ENCODE measurements around the gene TBC1D10A. TPM values are rescaled to one million over a fixed set of nuclear protein-coding genes. Genes with fewer than 3 reads are reported as not detected.

TBC1D10A gene
- total RNA-seq, 1 experiment from 2014 or later: 8.4 TPM

- H3K4me2 ChIP-seq (ENCODE audit: insufficient read depth, insufficient read length, low read length): no peak overlapping the region
Measured at GRCh38 chr22:30305906-30306626, 20.7 kb downstream of the TBC1D10A start.

More at GRCh38 chr22:30305906-30306626, 20.7 kb downstream of the TBC1D10A start:
- no peak overlapping the region for H3K9ac ChIP-seq (ENCODE audit: extremely low read depth, insufficient read length, low read length)
- H3K4ac ChIP-seq (ENCODE audit: low read depth, low read length): no peak overlapping the region
- H4K8ac ChIP-seq (replicated peaks; ENCODE audit: insufficient read length, low read depth, low read length): no peak overlapping the region
- H2AFZ ChIP-seq (ENCODE audit: low read length): no peak overlapping the region
- no CpG with 5 or more reads among the region's 3 CpGs for WGBS (ENCODE audit: extremely low coverage, insufficient read length, low lambda C conversion rate)
- H2AK5ac ChIP-seq (ENCODE audit: insufficient read length, low read length): no peak overlapping the region
- H2BK12ac ChIP-seq (ENCODE audit: insufficient read length, low read depth, low read length): no peak overlapping the region
- H4K20me1 ChIP-seq (ENCODE audit: control insufficient read depth, insufficient read depth, insufficient read length): no peaks in the 10 kb centered on the region
- H2BK5ac ChIP-seq (ENCODE audit: insufficient read length, low read length): no peak overlapping the region
- no peaks in the 10 kb centered on the region for H3K23me2 ChIP-seq (ENCODE audit: insufficient read length, low read depth, low read length, poor library complexity, severe bottlenecking)
- no peak for TF ChIP-seq CTCF (conservative IDR thresholded peaks at IDR 0.05)
- H3K27ac Mint-ChIP-seq: no peak overlapping the region; a peak in 1 of 7 replicates
- H2BK15ac ChIP-seq (ENCODE audit: low read depth, low read length): no peak overlapping the region
- no peaks in the 10 kb centered on the region for H3K79me2 ChIP-seq (ENCODE audit: insufficient read depth, low read length)
- H3K36me3 Mint-ChIP-seq (ENCODE audit: insufficient read depth in 1 of 3, low read depth in 3 of 3): no peaks in the 10 kb centered on the region
- H3K4me1 Mint-ChIP-seq: peaks cover 11% of the 10 kb centered on the region in 2 experiments
- no peak overlapping the region for H4K5ac ChIP-seq (ENCODE audit: insufficient read length, low read depth, low read length)
- H2BK20ac ChIP-seq (ENCODE audit: low read depth, low read length, poor library complexity, severe bottlenecking): no peak overlapping the region
- H3K18ac ChIP-seq (ENCODE audit: insufficient read length, low read depth, low read length): no peak overlapping the region
- H3K14ac ChIP-seq (ENCODE audit: insufficient read depth, low read length): no peak overlapping the region
- H3K56ac ChIP-seq (ENCODE audit: insufficient read length, low read depth, low read length): no peak overlapping the region
- H3K27me3 Mint-ChIP-seq (ENCODE audit: low read depth): no peaks in the 10 kb centered on the region; the same call in 1 of the 2 replicates
- H3K9me3 ChIP-seq (ENCODE audit: control insufficient read depth, low read depth, low read length): no peaks in the 10 kb centered on the region
- no peak overlapping the region for H3T11ph ChIP-seq (ENCODE audit: low read length)
- no peak overlapping the region for H3K23ac ChIP-seq (ENCODE audit: insufficient read length, low read depth, low read length)
- no peaks in the 10 kb centered on the region; the same call in 1 of the 2 replicates for H3K4me1 ChIP-seq (ENCODE audit: insufficient read depth, low read length)
- H3K27me3 ChIP-seq (ENCODE audit: insufficient read depth, low read length): no peaks in the 10 kb centered on the region
- no peaks in the 10 kb centered on the region for H3K9me3 Mint-ChIP-seq
- H2BK120ac ChIP-seq (ENCODE audit: low read depth, low read length, poor library complexity, severe bottlenecking): no peak overlapping the region
- no peaks in the 10 kb centered on the region for H3K79me1 ChIP-seq (ENCODE audit: insufficient read depth, low read depth, low read length, poor library complexity, severe bottlenecking)
- no peak overlapping the region for H3K27ac ChIP-seq (ENCODE audit: insufficient read length, low read depth, low read length)
- H4K91ac ChIP-seq (ENCODE audit: insufficient read length, low read depth, low read length): no peak overlapping the region
- DNase-seq: no peak
- H3K4me3 Mint-ChIP-seq: no peak overlapping the region

Data from H9 (cell line).